Astrocyte of the spinal cord (primary cell): Measurements from ENCODE around the gene KIF3C.

Experiments used
- DNase-seq: peaks from one replicate; pipeline ENCODE4 v3.0.0; 2011; ENCODE audit warnings: low read depth, low spot score
- H3K4me3 ChIP-seq: 2 replicates; pipeline ENCODE4 v1.5.1; 2011; ENCODE audit warnings: low read depth, mild to moderate bottlenecking, low read length, moderate library complexity
- CTCF ChIP-seq: IDR thresholded peaks from 2 replicates; pipeline ENCODE4 v1.5.1; 2012; ENCODE audit warnings: low read depth, mild to moderate bottlenecking, low read length, inconsistent platforms
- in situ Hi-C: cut with HindIII; loops from 2 replicates; pipeline ENCODE4 v1.10.0; 2017; ENCODE audit warnings: low sequenced_read_pairs

The KIF3C gene

DNA sequence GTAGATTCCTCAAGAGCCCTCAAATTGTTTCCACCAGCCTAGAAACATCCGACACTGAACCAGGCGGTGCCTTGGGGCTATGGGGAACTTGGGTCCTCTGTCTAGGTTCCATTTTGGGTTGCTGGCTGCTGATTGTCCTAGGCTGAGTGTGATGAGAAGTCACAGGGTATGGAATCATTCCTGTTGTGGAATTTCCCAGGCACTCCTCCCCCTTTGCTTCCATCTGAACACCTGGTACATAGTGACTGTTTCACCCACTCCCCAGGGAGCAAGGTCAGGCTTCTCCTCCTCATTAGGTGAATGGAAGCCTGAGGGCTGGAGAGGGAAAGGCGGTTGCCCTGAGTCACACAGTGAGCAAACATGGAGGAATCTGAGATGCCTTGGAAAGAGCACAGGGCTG, 4.5 kb downstream of the KIF3C start:
- in situ Hi-C loops, result no loop called here
- TF ChIP-seq CTCF, result no peak
- H3K4me3 ChIP-seq, result no peak overlapping the region
- peak; percentile 49 for DNase-seq

DNA sequence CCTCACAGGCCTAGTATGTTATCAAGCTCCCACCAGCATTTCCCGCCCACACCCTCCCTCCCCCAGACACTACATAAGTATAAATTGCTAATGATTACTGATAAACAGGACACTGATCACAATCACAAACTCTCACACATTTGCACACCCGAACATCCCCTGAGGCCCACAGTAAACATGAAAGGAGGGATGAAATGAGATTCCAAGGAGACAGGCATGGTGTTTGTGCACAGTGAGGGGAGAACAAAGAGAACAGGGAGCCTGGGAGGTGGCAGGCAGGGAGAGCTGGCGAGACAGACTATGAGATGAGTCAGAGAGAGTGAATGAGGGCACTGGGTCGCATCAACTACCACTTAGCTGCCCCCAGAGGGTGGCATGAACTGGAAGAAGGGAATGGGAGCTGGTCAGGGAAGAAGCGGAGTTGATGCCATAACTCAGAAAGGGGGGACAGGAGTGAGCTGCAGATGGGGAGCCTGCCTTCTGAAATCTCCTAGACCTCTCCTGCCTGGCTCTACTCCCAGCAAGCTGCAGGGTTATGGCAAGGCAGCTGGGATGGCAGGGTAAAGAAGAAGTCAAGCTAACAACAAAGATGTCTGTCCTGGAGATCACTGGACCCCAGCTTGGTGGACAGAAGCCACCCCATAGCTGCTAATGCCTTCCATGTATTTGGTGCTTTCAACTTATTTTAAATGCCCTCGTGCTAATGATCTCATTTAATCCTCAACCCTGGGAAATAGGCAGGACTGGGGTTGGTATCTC, 5.1 kb downstream of the KIF3C start:
- in situ Hi-C loops, result no loop called here
- no peak for TF ChIP-seq CTCF
- peak; percentile 40 for DNase-seq
- peak overlapping the region; percentile 1 for H3K4me3 ChIP-seq

DNA sequence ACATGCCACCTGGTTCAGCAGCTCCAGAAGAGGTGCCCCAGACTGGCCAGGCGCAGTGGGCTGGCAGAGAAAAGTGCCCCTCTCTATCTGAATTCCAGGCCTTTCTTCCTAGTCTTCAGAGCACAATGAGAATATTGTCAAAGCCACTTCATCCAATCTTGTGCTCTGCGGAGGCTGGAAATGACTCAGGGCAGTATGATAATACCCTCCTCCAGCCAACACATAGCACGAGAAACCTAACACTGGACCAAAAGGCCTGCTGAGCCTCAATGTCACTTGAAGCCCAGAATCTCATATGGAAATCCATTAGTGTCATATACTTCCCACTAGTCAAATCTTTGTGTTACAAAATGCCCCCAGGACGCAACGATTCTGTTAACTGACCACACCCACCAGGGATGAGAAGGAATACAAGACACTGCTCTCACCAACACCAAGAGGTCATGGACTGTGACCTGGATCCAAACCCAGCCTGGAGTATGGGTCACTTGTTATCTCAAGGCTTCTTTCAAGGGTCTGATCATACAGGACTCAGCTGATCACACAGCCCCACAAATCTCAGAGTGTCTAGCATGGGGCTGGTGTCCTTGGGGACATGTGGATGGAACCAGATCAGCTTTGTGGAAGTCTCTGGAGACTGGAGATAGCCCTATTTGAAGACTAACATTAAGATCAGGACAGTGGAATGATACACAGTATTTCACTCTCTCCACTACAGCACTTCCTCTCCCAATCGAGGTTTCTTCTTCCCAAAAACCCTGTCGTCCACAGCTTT, 10.1 kb downstream of the KIF3C start:
- no peak for TF ChIP-seq CTCF
- no peak overlapping the region for H3K4me3 ChIP-seq
- DNase-seq, result peak; percentile 52
- in situ Hi-C loops, result no loop called here

DNA sequence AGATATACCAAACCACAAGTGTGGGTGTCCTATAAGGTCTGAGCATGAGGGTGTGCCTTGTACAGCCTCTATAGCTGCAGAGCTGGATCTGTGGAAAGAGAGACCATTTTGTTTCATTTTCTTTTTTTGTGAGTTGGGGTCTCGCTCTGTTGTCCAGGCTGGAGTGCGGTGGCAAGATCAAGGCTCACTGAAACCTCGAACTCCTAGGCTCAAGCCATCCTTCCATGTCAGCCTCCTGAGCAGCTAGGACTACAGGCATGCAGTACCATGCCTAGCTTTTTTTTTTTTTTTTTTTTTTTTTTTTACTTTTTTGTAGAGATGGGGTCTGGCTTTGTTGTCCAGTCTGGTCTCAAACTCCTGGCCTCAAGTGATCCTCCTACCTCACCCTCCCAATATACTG, 10.7 kb downstream of the KIF3C start:
- H3K4me3 ChIP-seq, result no peak overlapping the region
- no peak for DNase-seq
- TF ChIP-seq CTCF, result no peak
- in situ Hi-C loops, result no loop called here

DNA sequence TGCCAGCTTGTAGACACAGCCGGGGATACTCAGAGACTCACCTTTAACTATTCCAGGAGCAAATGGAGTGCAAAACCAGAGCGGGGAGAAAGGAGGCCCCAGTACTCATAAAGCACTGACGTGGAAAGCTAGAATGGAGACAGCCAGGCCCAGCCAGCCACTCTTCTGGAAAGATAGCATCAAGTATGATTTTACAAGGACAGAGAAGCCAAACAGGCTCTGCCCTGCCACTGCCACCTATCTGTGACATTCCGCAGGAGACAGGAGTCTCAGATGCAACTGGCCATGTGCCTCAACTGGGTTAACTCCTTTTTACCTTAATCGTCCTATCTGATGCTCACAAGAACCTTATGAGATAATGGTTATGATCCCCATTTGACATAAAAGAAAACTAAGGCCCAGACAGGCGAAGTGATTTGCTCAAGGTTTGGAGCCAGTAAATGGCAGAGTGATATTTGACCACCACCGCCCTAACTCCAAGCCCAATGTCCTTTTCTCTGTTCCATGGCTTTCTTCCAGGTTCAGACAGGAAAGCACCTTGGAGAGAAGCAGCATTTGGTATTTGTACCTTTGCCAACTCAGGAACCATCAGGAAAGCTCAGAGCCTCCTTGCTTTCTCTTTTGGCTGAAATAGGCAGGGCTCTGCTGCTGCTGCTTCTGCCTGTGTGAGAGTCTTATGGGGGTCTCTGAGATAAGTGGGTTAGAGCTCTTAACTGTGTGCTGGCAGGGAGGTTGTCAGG, 15.6 kb downstream of the KIF3C start:
- in situ Hi-C loops, result no loop called here
- no peak for DNase-seq
- no peak for TF ChIP-seq CTCF
- H3K4me3 ChIP-seq, result no peak overlapping the region

DNA sequence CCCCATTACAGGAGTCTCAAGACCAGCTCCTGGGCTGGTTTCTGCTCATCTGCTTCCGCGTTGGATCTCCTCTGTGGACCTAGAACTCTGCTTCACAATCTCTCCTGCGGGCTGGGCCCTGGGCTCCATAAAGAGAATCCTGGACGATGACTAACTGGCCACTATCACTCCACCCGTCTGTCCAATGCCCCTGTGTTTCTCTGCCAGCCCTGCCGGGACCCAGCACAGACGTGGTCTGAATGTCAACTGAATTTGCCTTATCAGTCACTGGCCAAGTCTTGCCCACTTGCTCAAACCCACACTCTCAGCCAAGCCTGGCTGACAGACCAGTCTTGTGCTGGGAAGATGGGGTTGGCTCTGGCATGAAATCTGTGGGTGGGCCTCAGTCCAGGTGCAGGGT, 17.4 kb downstream of the KIF3C start:
- in situ Hi-C loops, result no loop called here
- DNase-seq, result no peak

More for the DNA sequence above, 17.4 kb downstream of the KIF3C start:
- no peak overlapping the region for H3K4me3 ChIP-seq
- no peak for TF ChIP-seq CTCF
